GM23338 (cell line): ENCODE data around the gene RNH1. TPM values are rescaled to one million over a fixed set of nuclear protein-coding genes. Genes with fewer than 3 reads are reported as not detected.

ENCODE experiments used
- ATAC-seq: fragments of 200-7000 bp; cut with Tn5 transposase; 3 replicates; pipeline ENCODE4 v1.9.1; 2020
- DNase-seq: peaks from one replicate; pipeline ENCODE4 v3.0.0-alpha.2; 2015; ENCODE audit warnings: low spot score
- H2AFZ ChIP-seq: fragments of 200-600 bp; sonication (generic); 2 replicates; pipeline ENCODE4 v1.8.0; 2016; ENCODE audit warnings: antibody characterized with exemption, mild to moderate bottlenecking, moderate library complexity
- H3F3A ChIP-seq: fragments of 200-600 bp; sonication (generic); replicated peaks from 2 replicates; pipeline ENCODE4 v1.8.0; 2017; ENCODE audit warnings: antibody characterized with exemption, mixed run types, low read depth
- H3K27ac ChIP-seq: fragments of 200-600 bp; sonication (generic); 2 replicates; pipeline ENCODE4 v1.6.1; 2016; ENCODE audit warnings: low read depth
- H3K27me3 ChIP-seq: fragments of 200-600 bp; sonication (generic); 2 replicates; pipeline ENCODE4 v1.8.0; 2016; ENCODE audit warnings: mild to moderate bottlenecking, mixed run types, moderate library complexity; ENCODE audit not compliant: insufficient read depth
- H3K36me3 ChIP-seq: fragments of 200-600 bp; sonication (generic); 2 replicates; pipeline ENCODE4 v1.8.0; 2016; ENCODE audit warnings: mild to moderate bottlenecking; ENCODE audit not compliant: insufficient read depth
- H3K4me1 ChIP-seq: fragments of 200-600 bp; sonication (generic); 2 replicates; pipeline ENCODE4 v1.8.0; 2016; ENCODE audit warnings: mild to moderate bottlenecking, moderate library complexity; ENCODE audit not compliant: insufficient read depth
- H3K4me2 ChIP-seq: fragments of 200-600 bp; sonication (generic); 2 replicates; pipeline ENCODE4 v1.7.1; 2017; ENCODE audit warnings: mixed run types
- H3K4me3 ChIP-seq: fragments of 200-600 bp; sonication (generic); 2 replicates; pipeline ENCODE4 v1.6.1; 2016; ENCODE audit warnings: mixed run types
- H3K79me2 ChIP-seq: fragments of 200-600 bp; sonication (generic); replicated peaks from 2 replicates; pipeline ENCODE4 v1.8.0; 2017; ENCODE audit warnings: mild to moderate bottlenecking; ENCODE audit not compliant: insufficient read depth
- H3K9me2 ChIP-seq: fragments of 200-600 bp; sonication (generic); 2 replicates; pipeline ENCODE4 v1.8.0; 2017; ENCODE audit not compliant: insufficient read depth
- H4K20me1 ChIP-seq: fragments of 200-600 bp; sonication (generic); replicated peaks from 2 replicates; pipeline ENCODE4 v1.8.0; 2017; ENCODE audit warnings: mild to moderate bottlenecking; ENCODE audit not compliant: insufficient read depth
- H3K27ac Mint-ChIP-seq: 2 replicates; pipeline ENCODE4 v1.8.0; 2020; ENCODE audit warnings: inconsistent platforms, mild to moderate bottlenecking, moderate library complexity, mixed read lengths
- H3K27me3 Mint-ChIP-seq: 3 replicates; pipeline ENCODE4 v1.8.0; 2022; ENCODE audit warnings: low read depth, mild to moderate bottlenecking, moderate library complexity, mixed read lengths, inconsistent platforms; ENCODE audit not compliant: insufficient read depth, poor library complexity
- H3K36me3 Mint-ChIP-seq: 3 replicates; pipeline ENCODE4 v1.8.0; 2021; ENCODE audit warnings: low read depth, mild to moderate bottlenecking, inconsistent platforms, moderate library complexity, mixed read lengths
- H3K4me1 Mint-ChIP-seq: 3 replicates; pipeline ENCODE4 v1.8.0; 2020; ENCODE audit warnings: mild to moderate bottlenecking, inconsistent platforms, mixed read lengths
- H3K4me3 Mint-ChIP-seq: 3 replicates; pipeline ENCODE4 v1.8.0; 2021; ENCODE audit warnings: moderate library complexity, mild to moderate bottlenecking, inconsistent platforms, mixed read lengths
- H3K9me3 Mint-ChIP-seq: 3 replicates; pipeline ENCODE4 v1.8.0; 2020; ENCODE audit warnings: moderate library complexity, mild to moderate bottlenecking, inconsistent platforms, mixed read lengths
- CREB1 ChIP-seq: fragments of 250-450 bp; sonication (Bioruptor Pico); IDR thresholded peaks from 2 replicates; pipeline ENCODE4 v1.5.0; 2020; ENCODE audit warnings: low read depth, mild to moderate bottlenecking, moderate library complexity
- EZH2 ChIP-seq: fragments of 200-600 bp; sonication (generic); IDR thresholded peaks from one replicate; pipeline ENCODE4 v1.8.0; 2017; ENCODE audit warnings: antibody characterized with exemption, mild to moderate bottlenecking, low read depth; ENCODE audit not compliant: unreplicated experiment
- EZH2phosphoT487 ChIP-seq: fragments of 200-600 bp; sonication (generic); IDR thresholded peaks from one replicate; pipeline ENCODE4 v1.8.1; 2018; ENCODE audit warnings: antibody characterized with exemption; ENCODE audit not compliant: unreplicated experiment
- JUNB ChIP-seq: IDR thresholded peaks from one replicate; pipeline ENCODE4 v1.6.1; 2016; ENCODE audit warnings: antibody characterized with exemption; ENCODE audit not compliant: unreplicated experiment
- NANOG ChIP-seq: IDR thresholded peaks from 2 replicates; pipeline ENCODE4 v1.6.1; 2016; ENCODE audit warnings: antibody characterized with exemption, borderline replicate concordance
- POLR2AphosphoS5 ChIP-seq: IDR thresholded peaks from 2 replicates; pipeline ENCODE4 v1.6.1; 2016; ENCODE audit warnings: antibody characterized with exemption, low read depth
- REST ChIP-seq: IDR thresholded peaks from one replicate; pipeline ENCODE4 v1.6.1; 2018; ENCODE audit warnings: antibody characterized with exemption; ENCODE audit not compliant: unreplicated experiment
- STAT1 ChIP-seq: IDR thresholded peaks from one replicate; pipeline ENCODE4 v1.6.1; 2016; ENCODE audit warnings: antibody characterized with exemption; ENCODE audit not compliant: unreplicated experiment
- ZNF114 ChIP-seq: fragments of 250-450 bp; sonication (Bioruptor Pico); IDR thresholded peaks from 2 replicates; pipeline ENCODE4 v1.5.0; 2020; ENCODE audit warnings: mild to moderate bottlenecking, moderate library complexity
- ZNF331 ChIP-seq: fragments of 250-450 bp; sonication (Bioruptor Pico); IDR thresholded peaks from 2 replicates; pipeline ENCODE4 v1.5.0; 2020; ENCODE audit warnings: low read depth, mild to moderate bottlenecking, moderate library complexity
- ZNF462 ChIP-seq: fragments of 250-450 bp; sonication (Bioruptor Pico); IDR thresholded peaks from 2 replicates; pipeline ENCODE4 v1.5.0; 2020; ENCODE audit warnings: mild to moderate bottlenecking, moderate library complexity
- polyA plus RNA-seq: library from polyadenylated mRNA; unstranded; fragments of >200 nt; fragmentation: Nextera tagmentation; extraction: Ambion mirVana; gene quantifications from 2 replicates; pipeline ENCODE4 v1.2.1, GENCODE V29; 2016
- total RNA-seq: library from RNA; depleted of rRNA; stranded (reverse); fragments of >200 nt; shearing (Covaris generic); gene quantifications from 2 replicates; pipeline ENCODE4 v1.2.3, GENCODE V29; 2014
- TF ChIP-seq, protein P1 (sequence below): IDR thresholded peaks from 2 replicates; pipeline ENCODE4 v1.6.1; 2016; ENCODE audit warnings: antibody characterized with exemption
- TF ChIP-seq, protein P2 (sequence below), 2 experiments: fragments of 200-600 bp in 1 of 2; sonication (generic) in 1 of 2; conservative IDR thresholded peaks; 2 replicates each; pipeline versions ENCODE4 v1.5.1 to v1.6.1; 2016 to 2017; ENCODE audit warnings: antibody characterized with exemption in 2 of 2, low read depth in 2 of 2, mild to moderate bottlenecking in 2 of 2, moderate library complexity in 1 of 2

Gene RNH1
- total and polyA plus RNA-seq, 2 experiments from 2014 or later = 33.3 to 56.3 TPM

DNA sequence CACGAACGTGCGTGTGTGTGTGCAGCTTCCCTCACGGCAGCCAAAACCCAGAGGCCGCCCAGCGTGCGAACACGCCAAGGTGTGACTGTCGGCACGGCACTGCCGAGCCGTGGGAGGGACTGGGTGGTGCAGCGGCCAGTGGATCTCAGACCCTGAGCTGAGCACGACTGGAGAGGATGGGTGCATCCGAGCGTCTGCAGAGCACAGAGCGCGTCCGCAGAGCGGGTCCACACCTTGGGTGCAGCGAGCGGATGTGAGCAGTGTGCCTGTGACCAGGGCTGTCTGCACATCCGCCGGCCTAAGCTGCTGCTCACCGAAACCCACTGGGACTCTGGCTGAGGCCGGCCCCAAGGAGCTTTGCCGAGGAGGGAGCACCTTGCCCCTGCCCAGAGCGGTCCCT is 34.2 kb downstream of the RNH1 start:
- Mint-ChIP-seq H3K36me3 (no peaks in the 10 kb centered on the region; the same call in 2 of the 3 replicates), H3K4me1 (peaks cover 23% of the 10 kb centered on the region), H3K9me3 (no peaks in the 10 kb centered on the region), H3K27me3 (peaks cover 7% of the 10 kb centered on the region), H3K4me3 (no peak overlapping the region), H3K27ac (no peak overlapping the region)
- Histone ChIP-seq H3K9me2 (no peaks in the 10 kb centered on the region), H3K4me1 (peaks cover 5% of the 10 kb centered on the region; the same call in 1 of the 2 replicates), H3F3A (peaks cover 8% of the 10 kb centered on the region), H3K4me3 (no peak overlapping the region), H3K27ac (peak overlapping the region; percentile 63; the same call in 1 of the 2 replicates), H3K79me2 (peaks cover 43% of the 10 kb centered on the region), H2AFZ (no peak overlapping the region), H4K20me1 (no peaks in the 10 kb centered on the region; the same call in 1 of the 2 replicates), H3K4me2 (no peak overlapping the region), H3K27me3 (no peaks in the 10 kb centered on the region), H3K36me3 (no peaks in the 10 kb centered on the region)
- ATAC-seq = 0 out of 3 replicates have a peak, but pooled peaks have one; percentile 4
- no peak for TF ChIP-seq EZH2
- TF ChIP-seq JUNB = no peak
- TF ChIP-seq ZNF331 = no peak
- TF ChIP-seq, protein P1, sequence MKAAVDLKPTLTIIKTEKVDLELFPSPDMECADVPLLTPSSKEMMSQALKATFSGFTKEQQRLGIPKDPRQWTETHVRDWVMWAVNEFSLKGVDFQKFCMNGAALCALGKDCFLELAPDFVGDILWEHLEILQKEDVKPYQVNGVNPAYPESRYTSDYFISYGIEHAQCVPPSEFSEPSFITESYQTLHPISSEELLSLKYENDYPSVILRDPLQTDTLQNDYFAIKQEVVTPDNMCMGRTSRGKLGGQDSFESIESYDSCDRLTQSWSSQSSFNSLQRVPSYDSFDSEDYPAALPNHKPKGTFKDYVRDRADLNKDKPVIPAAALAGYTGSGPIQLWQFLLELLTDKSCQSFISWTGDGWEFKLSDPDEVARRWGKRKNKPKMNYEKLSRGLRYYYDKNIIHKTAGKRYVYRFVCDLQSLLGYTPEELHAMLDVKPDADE = no peak
- no peak for TF ChIP-seq ZNF462 (CRISPR knock-in tag)
- no peak for TF ChIP-seq EZH2phosphoT487
- no peak for TF ChIP-seq REST
- TF ChIP-seq, protein P2, sequence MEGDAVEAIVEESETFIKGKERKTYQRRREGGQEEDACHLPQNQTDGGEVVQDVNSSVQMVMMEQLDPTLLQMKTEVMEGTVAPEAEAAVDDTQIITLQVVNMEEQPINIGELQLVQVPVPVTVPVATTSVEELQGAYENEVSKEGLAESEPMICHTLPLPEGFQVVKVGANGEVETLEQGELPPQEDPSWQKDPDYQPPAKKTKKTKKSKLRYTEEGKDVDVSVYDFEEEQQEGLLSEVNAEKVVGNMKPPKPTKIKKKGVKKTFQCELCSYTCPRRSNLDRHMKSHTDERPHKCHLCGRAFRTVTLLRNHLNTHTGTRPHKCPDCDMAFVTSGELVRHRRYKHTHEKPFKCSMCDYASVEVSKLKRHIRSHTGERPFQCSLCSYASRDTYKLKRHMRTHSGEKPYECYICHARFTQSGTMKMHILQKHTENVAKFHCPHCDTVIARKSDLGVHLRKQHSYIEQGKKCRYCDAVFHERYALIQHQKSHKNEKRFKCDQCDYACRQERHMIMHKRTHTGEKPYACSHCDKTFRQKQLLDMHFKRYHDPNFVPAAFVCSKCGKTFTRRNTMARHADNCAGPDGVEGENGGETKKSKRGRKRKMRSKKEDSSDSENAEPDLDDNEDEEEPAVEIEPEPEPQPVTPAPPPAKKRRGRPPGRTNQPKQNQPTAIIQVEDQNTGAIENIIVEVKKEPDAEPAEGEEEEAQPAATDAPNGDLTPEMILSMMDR (conservative IDR thresholded peaks at IDR 0.05; ENCODE audit: low read depth in 2 of 2) = no peak
- no peak for TF ChIP-seq NANOG
- no peak for TF ChIP-seq STAT1
- TF ChIP-seq CREB1 (CRISPR knock-in tag) = no peak
- TF ChIP-seq POLR2AphosphoS5 = no peak
- no peak for TF ChIP-seq ZNF114 (CRISPR knock-in tag)
- DNase-seq = no peak
